GM12801 (cell line): Measurements from ENCODE around the gene LHX1.

Source experiments
- CTCF ChIP-seq: IDR thresholded peaks from one replicate; pipeline ENCODE4 v1.5.1; 2011; ENCODE audit warnings: control low read depth; ENCODE audit not compliant: insufficient read length; ENCODE audit errors: extremely low read depth

Gene LHX1

GRCh38 chr17:36979565-36979941 lies 42.3 kb downstream of the LHX1 start:
- no peak for TF ChIP-seq CTCF

- no peak for TF ChIP-seq CTCF
Observed at GRCh38 chr17:36980280-36980761, 43.0 kb downstream of the LHX1 start.

- TF ChIP-seq CTCF = no peak
Observed at GRCh38 chr17:36983618-36984017, 46.3 kb downstream of the LHX1 start.

DNA sequence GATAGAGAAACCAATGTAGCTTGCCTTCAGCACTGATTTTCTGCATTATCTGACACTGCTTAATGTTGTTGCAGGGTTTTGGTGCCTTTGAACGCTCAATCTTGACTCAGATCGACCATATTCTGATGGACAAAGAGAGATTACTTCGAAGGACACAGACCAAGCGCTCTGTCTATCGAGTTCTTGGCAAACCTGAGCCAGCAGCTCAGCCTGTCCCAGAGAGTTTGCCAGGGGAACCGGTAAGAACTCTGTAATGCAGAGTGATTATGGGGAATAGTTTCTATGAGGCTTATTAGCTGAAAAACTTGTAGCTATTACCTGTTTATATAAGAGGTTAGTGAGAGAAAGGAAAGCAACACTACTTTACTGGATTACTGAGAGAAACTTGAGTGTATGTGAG lies 51.9 kb downstream of the LHX1 start:
- no peak for TF ChIP-seq CTCF

GRCh38 chr17:36992701-36993100 lies 55.4 kb downstream of the LHX1 start:
- TF ChIP-seq CTCF = no peak

DNA sequence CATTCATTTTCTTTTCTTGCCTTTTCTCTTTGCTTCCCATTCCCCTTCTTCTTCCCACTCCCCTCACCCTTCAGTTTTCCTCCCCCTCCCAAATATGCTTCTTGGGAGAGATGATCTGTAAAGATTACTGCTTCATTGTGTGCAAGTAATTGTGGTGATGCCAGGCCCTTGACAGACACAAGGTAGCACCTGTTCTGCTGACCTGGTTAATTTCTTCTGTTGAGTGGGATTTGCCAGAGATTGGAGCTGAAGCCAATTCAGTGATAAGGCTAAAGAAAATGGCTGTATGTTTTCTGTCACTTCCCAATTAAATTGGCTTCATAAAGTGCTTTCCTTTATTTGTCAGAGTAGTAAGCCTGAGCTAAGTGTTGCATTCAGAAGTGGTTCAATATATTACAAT lies 56.0 kb downstream of the LHX1 start:
- no peak for TF ChIP-seq CTCF
